ENCODE measurements around the gene CXXC1. TPM values are rescaled to one million over a fixed set of nuclear protein-coding genes. Genes with fewer than 3 reads are reported as not detected.
"Not testable (repeated sequence)": the region's sequence is repeated elsewhere in the genome, so short reads cannot be mapped to it uniquely, and the experiment has no call there.

Gene CXXC1
- total and polyA plus RNA-seq, 5 experiments from 2014 or later = 52.2 to 171 (median 84.7) TPM

DNA sequence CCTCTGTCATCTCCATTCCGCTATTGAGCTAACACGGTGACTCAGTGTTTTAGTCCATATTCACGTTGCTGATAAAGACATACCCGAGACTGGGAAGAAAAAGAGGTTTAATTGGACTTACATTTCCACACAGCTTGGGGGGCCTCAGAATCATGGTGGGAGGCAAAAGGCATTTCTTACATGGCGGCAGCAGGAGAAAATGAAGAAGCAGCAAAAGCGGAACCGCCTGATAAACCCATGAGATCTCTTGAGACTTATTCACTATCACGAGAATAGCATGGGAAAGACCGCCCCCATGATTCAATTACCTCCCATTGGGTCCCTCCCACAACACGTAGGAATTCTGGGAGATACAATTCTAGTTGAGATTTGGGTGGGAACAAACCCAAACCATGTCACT is 22.6 kb upstream of the CXXC1 start:
- Mint-ChIP-seq H3K4me1 (peaks cover 7 to 56% (median 16%) of the 10 kb centered on the region in 4 donors), H3K27ac (no peak overlapping the region), H3K9me3 (peaks cover 0 to 4% (median 2%) of the 10 kb centered on the region in 9 donors), H3K27me3 (peaks cover 3 to 17% (median 5%) of the 10 kb centered on the region in 5 donors), H3K36me3 (peaks cover 0 to 3% (median 3%) of the 10 kb centered on the region in 3 donors), H3K4me3 (no peak overlapping the region)
- ATAC-seq (no peak), DNase-seq (no peak)
- POLR2A ChIA-PET = interaction anchor here (3.5 kb wide), 1 partner anchor 29 kb away, joined by 22 read pairs; the partner anchor contains the start of gene MBD1

DNA sequence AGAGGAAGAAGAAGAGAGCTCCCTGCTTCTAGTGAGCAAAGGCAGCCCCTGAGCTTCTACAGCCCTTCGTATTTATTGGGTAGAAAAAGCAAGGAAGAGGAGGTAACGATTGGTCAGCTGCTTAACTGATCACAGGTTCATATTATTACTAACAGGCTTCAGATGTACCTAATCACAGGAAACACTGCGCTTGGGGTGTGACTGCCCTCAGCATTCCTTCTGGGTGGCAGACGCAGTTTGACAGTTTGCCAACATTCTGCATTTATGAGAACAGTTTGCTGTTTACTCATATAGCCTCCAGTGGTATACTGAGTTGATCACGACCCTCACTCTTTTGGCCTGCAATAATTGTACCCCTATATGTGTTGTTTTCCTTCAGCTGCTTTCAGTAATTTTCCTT is 21.4 kb upstream of the CXXC1 start:
- H3K4me3 Mint-ChIP-seq = peak overlapping the region in 3 of 10 donors; percentile 94 to 97 (median 96)
- not testable (repeated sequence) for ATAC-seq, H3K36me3 Mint-ChIP-seq, H3K27ac Mint-ChIP-seq, H3K9me3 Mint-ChIP-seq, DNase-seq
- POLR2A ChIA-PET = interaction anchor here (0.6 to 3.5 kb wide), 2 partner anchors 27 to 890 kb away, joined by 3 to 22 read pairs; partner anchors contain the start of gene MBD1
- peaks cover 7 to 46% (median 16%) of the 10 kb centered on the region in 4 donors for H3K4me1 Mint-ChIP-seq
- peaks cover 3 to 14% (median 6%) of the 10 kb centered on the region in 5 donors for H3K27me3 Mint-ChIP-seq

DNA sequence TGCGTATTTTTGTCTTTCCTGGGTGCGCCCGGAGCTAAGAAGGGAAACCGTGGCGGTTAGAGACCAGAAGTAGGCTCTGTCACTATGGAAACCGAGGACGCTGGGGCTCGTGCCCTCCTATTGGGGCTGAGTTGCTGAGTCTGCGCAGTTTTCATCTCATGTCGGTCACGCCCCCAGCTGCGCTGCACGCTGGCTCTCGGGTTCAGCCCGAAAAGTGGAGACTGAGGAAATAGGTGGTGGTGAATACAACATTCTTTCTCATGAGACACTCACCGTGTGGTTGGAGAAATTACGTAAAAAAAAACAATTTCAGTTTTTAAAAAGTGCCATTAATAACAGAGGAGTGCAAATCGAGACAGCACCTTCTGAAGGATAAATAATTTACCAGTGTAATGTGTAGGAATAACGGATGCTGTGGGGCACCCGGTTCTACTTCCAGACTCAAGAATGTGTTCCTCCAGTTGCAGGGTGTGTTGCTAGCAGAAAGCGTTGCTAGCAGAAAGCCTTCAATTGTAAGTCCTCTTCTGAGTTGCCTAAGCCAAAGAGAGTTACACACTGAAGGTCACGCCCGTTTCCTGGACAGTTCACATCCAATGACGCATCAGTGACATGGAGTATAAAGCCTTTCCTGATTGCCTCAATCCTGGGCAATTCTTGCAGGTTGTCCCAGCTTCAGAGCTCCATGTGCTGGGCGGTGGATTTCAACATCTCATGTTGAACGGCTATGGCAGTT is 20.4 kb upstream of the CXXC1 start:
- DNase-seq (peak; percentile 76 to 96 (median 89)), ATAC-seq (peak; percentile 99)
- POLR2A ChIA-PET = interaction anchor here (0.6 to 3.5 kb wide), 5 partner anchors 10 to 891 kb away, joined by 3 to 22 read pairs (median 5); partner anchors contain the start of genes CFAP53 and MBD1
- H3K27me3 Mint-ChIP-seq = peaks cover under 1 to 14% (median 7%) of the 10 kb centered on the region in 5 donors
- peaks cover 0 to 5% (median 3%) of the 10 kb centered on the region in 3 donors for H3K36me3 Mint-ChIP-seq
- H3K9me3 Mint-ChIP-seq = peaks cover 0 to 5% (median 3%) of the 10 kb centered on the region in 9 donors
- H3K4me3 Mint-ChIP-seq = peak overlapping the region; percentile 90 to 97 (median 93)
- peaks cover 7 to 39% (median 16%) of the 10 kb centered on the region in 4 donors for H3K4me1 Mint-ChIP-seq
- peak overlapping the region; percentile 59 to 94 (median 90) for H3K27ac Mint-ChIP-seq

DNA sequence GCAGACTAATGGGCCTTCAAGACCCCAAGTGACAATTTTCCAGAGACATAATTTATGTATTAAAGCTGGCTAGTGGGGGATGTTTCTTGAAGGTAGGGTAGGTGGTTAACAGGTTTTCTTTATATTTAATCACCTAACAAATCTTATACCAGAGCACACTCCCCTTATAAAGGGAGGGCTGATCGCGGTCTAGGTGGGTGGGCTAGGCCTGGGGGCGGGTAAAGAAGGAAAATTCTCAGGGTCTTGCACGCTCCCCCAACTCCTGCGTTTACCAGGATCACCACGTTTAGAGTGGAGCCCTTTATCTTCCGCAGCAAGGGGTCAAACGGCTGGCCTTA is 19.9 kb upstream of the CXXC1 start:
- peaks cover 0 to 5% (median 3%) of the 10 kb centered on the region in 3 donors for H3K36me3 Mint-ChIP-seq
- H3K4me3 Mint-ChIP-seq = peak overlapping the region; percentile 90 to 97 (median 93)
- H3K27me3 Mint-ChIP-seq = peaks cover 6 to 19% (median 11%) of the 10 kb centered on the region in 5 donors
- H3K9me3 Mint-ChIP-seq = peaks cover 0 to 5% (median 3%) of the 10 kb centered on the region in 9 donors
- ATAC-seq (peak; percentile 30 to 45), DNase-seq (no peak)
- H3K4me1 Mint-ChIP-seq = peaks cover 7 to 36% (median 16%) of the 10 kb centered on the region in 4 donors
- H3K27ac Mint-ChIP-seq = peak overlapping the region; percentile 59 to 94 (median 90)
- POLR2A ChIA-PET = interaction anchor here (0.8 to 3.5 kb wide), 4 partner anchors 9 to 41 kb away, joined by 3 to 22 read pairs (median 9); partner anchors contain the start of genes CFAP53 and MBD1

DNA sequence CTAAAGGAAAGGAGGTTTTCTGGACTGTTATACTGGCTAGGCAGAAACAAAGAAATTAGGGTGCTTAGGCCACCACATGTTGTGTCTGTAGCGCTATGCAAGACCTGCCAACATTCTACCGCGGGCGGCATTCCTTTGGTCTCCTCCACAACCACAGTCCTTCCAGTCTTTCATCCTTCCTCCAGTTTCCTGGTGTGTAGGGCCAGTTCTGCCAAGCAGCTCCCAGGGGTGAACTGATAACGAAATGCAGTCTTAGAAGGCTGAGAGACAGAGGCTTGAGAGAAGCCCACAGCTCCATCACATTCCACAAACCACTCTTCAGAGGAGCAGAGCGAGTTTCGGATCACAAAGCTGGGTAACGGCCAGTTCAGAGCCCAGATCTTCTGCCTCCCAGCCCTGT is 19.5 kb upstream of the CXXC1 start:
- peaks cover 0 to 5% (median 3%) of the 10 kb centered on the region in 9 donors for H3K9me3 Mint-ChIP-seq
- no peak for ATAC-seq
- no peak for DNase-seq
- peak overlapping the region; percentile 62 to 97 (median 92) for H3K4me3 Mint-ChIP-seq
- peaks cover 0 to 5% (median 3%) of the 10 kb centered on the region in 3 donors for H3K36me3 Mint-ChIP-seq
- peaks cover 6 to 21% (median 11%) of the 10 kb centered on the region in 5 donors for H3K27me3 Mint-ChIP-seq
- H3K4me1 Mint-ChIP-seq = peaks cover 7 to 36% (median 16%) of the 10 kb centered on the region in 4 donors
- POLR2A ChIA-PET = interaction anchor here (0.8 to 3.5 kb wide), 4 partner anchors 9 to 40 kb away, joined by 3 to 22 read pairs (median 9); partner anchors contain the start of genes CFAP53 and MBD1
- H3K27ac Mint-ChIP-seq = peak overlapping the region in 8 of 10 donors; percentile 13 to 94 (median 88)

DNA sequence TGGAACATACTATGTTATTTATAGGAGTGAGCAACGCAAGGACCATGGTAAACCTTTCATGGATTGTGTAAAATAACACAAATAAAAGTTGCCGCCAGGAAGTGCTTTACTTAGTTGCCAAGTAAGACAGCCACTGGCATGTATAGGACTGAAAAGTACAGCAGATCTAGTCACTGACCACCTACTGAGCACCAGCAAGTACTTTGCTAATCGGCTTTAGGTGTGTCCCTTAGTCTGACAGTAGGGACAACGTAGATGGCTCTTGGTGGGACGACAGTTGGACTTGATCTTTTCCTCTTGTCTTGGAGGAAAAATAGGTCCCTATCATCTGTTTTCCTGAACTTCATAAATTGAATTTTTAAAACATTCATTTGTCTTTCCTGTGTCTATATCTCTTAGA is 13.6 kb upstream of the CXXC1 start:
- peaks cover 3 to 17% (median 12%) of the 10 kb centered on the region in 4 donors for H3K4me1 Mint-ChIP-seq
- H3K4me3 Mint-ChIP-seq = no peak overlapping the region
- H3K27ac Mint-ChIP-seq = no peak overlapping the region
- DNase-seq (no peak), ATAC-seq (no peak)
- H3K36me3 Mint-ChIP-seq = peaks cover 0 to 5% (median 3%) of the 10 kb centered on the region in 3 donors
- peaks cover 0 to 5% (median 3%) of the 10 kb centered on the region in 9 donors for H3K9me3 Mint-ChIP-seq
- peaks cover 10 to 33% (median 20%) of the 10 kb centered on the region in 5 donors for H3K27me3 Mint-ChIP-seq
- POLR2A ChIA-PET = no interaction called here

DNA sequence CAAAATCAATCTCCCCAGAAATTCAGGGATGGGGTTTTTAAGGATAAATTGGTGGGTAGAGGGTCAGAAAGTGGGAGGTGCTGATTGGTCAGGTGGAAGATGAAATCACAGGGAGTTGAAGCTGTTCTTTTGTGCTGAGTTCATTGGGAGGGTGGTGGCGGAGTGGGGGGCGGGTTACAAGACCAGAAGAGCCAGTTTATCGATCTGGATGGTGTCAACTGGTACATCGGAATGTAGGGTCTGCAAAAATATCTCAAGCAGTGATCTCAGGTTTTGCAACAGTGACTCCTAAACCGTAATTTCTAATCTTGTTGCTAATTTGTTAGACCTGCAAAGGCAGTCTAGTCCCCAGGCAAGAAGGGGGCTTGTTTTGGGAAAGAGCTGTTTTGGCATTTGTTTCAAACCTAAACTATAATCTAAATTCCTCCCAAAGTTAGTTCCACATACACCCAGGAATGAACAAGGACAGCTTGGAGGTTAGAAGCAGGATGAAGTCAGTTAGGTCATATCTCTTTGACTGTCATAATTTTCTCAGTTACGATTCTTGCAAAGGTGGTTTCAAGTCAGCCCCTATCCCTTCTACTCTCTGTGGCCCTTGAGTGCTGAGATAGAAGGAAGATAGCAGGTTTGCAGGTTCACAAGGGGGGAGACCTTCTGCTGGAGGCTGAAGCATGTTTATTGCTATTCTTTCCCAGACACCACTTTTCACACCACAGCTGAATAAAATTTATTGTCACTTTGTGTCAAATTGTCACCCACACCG is 12.3 kb upstream of the CXXC1 start:
- Mint-ChIP-seq H3K9me3 (no peaks in the 10 kb centered on the region), H3K4me1 (peaks cover 3 to 17% (median 12%) of the 10 kb centered on the region in 4 donors), H3K36me3 (no peaks in the 10 kb centered on the region), H3K4me3 (peak overlapping the region in 6 of 10 donors; percentile 18 to 58 (median 32)), H3K27ac (no peak overlapping the region), H3K27me3 (peaks cover 7 to 35% (median 20%) of the 10 kb centered on the region in 5 donors)
- no peak for DNase-seq
- ATAC-seq = no peak
- POLR2A ChIA-PET = interaction anchor here (1.0 kb wide), 1 partner anchor 11 kb away, joined by 3 read pairs; no protein-coding TSS in a partner anchor

DNA sequence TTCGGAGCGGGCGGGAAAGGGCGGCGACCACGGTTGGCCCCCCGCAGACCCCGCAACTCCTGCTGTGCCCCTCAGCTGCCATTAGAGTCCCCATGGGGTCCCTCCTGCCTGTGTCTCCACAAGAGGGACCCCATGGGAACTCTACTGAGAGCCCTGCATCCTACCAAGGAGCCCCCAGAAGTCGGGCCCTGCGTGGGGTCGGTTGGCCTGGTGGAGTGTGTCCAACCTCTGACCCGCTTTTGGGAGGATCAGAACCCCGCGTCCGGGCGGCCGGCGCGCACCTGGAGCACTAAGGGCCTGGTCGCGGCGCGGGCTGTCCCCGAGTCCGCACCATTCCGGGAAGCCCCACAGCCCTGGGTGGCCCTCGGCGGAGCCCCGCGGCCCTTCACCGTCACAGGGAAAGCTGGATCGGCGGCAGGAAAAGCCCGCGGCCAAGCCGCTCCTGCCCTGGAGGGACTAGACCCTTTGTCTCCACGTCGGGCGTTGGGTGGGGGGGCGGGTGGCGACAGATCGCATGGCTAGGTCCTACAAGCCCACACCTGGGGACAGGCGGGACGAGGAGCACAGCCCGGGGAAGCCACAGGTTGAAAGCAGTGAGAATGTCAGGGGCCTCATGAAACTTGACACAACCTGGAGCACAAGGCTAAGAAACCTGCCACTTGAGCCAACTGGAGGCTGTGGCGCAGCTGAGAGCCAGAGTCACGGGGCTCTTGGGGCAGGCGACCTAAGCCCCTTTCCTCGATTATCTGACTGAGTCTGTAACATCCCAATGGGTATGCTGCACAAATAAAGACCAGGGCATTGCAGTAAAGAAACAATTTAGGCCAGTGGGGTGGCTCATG is 11.2 kb upstream of the CXXC1 start:
- H3K4me3 Mint-ChIP-seq = peak overlapping the region; percentile 75 to 87 (median 83)
- H3K27ac Mint-ChIP-seq = no peak overlapping the region
- POLR2A ChIA-PET = interaction anchor here (0.7 to 2.2 kb wide), 4 partner anchors 9 to 17 kb away, joined by 3 to 13 read pairs (median 4); partner anchors contain the start of gene MBD1
- no peaks in the 10 kb centered on the region for H3K9me3 Mint-ChIP-seq
- H3K36me3 Mint-ChIP-seq = no peaks in the 10 kb centered on the region
- no peak for DNase-seq
- peak; percentile 26 to 53 for ATAC-seq
- peaks cover 3 to 17% (median 12%) of the 10 kb centered on the region in 4 donors for H3K4me1 Mint-ChIP-seq
- peaks cover 7 to 26% (median 20%) of the 10 kb centered on the region in 5 donors for H3K27me3 Mint-ChIP-seq

DNA sequence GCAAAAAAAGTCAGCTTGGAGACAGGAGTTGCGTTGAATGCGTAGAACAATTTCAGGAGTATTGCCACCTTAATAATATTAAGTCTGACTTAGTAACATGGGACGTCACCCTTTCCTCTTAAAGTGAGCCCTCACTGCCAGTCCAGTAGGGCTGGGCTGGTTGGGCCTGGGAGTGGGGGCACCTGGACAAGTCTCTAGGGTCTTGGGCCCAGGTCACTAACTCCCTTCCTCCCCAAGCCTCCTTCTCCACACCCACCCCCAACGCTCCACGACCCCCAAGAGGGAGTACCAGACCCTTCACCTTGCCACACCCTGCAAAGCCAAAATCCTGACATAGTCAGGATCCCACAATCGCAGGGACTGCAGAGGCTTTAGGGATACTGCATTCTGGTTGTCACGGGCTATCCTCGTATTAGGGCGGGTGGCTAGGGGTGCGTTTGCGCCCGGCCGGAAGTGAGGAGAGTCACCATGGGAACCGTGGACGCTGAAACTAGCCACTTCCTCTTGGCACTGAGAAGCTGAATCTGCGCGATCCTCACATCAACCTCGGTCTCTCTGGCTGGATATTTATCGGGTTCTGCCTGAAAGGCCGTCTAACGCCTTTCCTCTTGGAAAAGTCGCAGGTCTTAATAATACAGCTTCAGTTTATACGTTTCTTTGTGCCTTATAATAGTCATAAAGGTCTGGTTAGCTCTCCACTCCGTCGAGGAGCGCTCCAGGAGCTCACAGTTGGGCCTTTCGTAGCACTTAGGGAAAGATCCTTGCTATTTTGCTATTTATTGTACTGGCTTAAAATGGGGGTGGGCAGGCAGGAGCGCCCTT is 10.3 kb upstream of the CXXC1 start:
- H3K27me3 Mint-ChIP-seq = peaks cover 1 to 22% (median 15%) of the 10 kb centered on the region in 5 donors
- H3K9me3 Mint-ChIP-seq = no peaks in the 10 kb centered on the region
- POLR2A ChIA-PET = interaction anchor here (0.7 to 2.2 kb wide), 3 partner anchors 8 to 16 kb away, joined by 3 to 13 read pairs (median 6); partner anchors contain the start of gene MBD1
- peak overlapping the region; percentile 75 to 87 (median 83) for H3K4me3 Mint-ChIP-seq
- DNase-seq = peak in 9 of 10 donors; percentile 41 to 85 (median 69)
- H3K27ac Mint-ChIP-seq = peak overlapping the region in 6 of 10 donors; percentile 25 to 79 (median 51)
- peaks cover 3 to 17% (median 12%) of the 10 kb centered on the region in 4 donors for H3K4me1 Mint-ChIP-seq
- ATAC-seq = peak; percentile 96 to 97
- H3K36me3 Mint-ChIP-seq = no peaks in the 10 kb centered on the region

DNA sequence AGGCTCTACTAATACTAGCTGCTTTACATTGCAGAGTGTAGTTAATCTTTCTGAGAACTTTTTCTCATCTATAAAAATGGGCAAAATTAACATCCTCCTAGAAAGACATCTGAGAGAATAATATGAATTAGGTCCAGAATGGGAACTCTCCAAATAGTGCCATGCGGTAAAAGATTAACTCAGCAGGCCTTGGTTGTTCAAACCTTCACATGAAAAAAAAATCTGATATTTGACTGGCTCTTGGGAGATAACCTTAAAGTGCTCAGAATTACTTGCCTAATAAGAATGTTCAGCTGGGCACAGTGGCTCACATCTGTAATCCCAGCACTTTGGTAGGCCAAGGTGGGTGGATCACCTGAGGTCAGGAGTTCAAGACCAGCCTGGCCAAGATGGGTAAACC is 5.5 kb upstream of the CXXC1 start:
- Mint-ChIP-seq H3K27ac (no peak overlapping the region), H3K4me3 (no peak overlapping the region), H3K9me3 (no peaks in the 10 kb centered on the region), H3K36me3 (no peaks in the 10 kb centered on the region), H3K4me1 (peaks cover 3 to 19% (median 10%) of the 10 kb centered on the region in 4 donors), H3K27me3 (peaks cover 0 to 4% (median 1%) of the 10 kb centered on the region in 5 donors)
- POLR2A ChIA-PET = no interaction called here
- DNase-seq (no peak), ATAC-seq (no peak)

DNA sequence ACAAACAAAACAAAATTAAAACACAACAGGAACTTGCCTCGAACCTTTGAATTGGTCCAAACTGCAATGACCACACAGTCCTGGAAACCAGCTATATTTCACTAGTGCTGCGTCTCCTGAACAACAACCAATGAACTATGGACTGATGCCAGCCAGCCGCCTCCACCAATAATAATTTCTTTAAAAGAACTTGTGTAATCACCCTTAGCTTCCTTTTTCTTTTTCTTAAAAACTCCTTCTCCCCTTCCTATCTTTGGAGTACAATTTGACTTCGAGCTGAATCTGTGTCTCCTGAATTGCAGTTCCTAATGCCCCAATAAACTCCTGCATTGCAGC is 1.6 kb upstream of the CXXC1 start:
- Mint-ChIP-seq H3K27me3 (peaks cover 0 to 1% (median 0%) of the 10 kb centered on the region in 5 donors), H3K27ac (peak overlapping the region; percentile 31 to 93 (median 82))

More for the DNA sequence above, 1.6 kb upstream of the CXXC1 start:
- DNase-seq (no peak), ATAC-seq (no peak)
- Mint-ChIP-seq H3K9me3 (no peaks in the 10 kb centered on the region), H3K36me3 (peaks cover 0 to 20% (median 6%) of the 10 kb centered on the region in 3 donors), H3K4me1 (peaks cover 15 to 30% (median 24%) of the 10 kb centered on the region in 4 donors), H3K4me3 (peak overlapping the region; percentile 47 to 79 (median 70))
- POLR2A ChIA-PET = interaction anchor here (0.9 to 2.9 kb wide), 5 partner anchors 8 to 85 kb away, joined by 3 to 9 read pairs (median 3); partner anchors contain the start of genes MBD1 and SKA1

Measured in naive thymus-derived CD8-positive, alpha-beta T cell (primary cell).